Sigmoid colon (tissue), 4 donors: ENCODE results near the gene STAT5A.

Source experiments
- POLR2AphosphoS5 ChIP-seq, 4 donors: sonication (generic); formaldehyde crosslinking; IDR thresholded peaks; one replicate each; pipeline ENCODE4 v1.6.1; 2017; ENCODE audit warnings: antibody characterized with exemption in 4 of 4
- TF ChIP-seq, protein P1 (sequence below), 4 experiments: fragments of 450-650 bp in 3 of 4; fragments of 200-600 bp in 1 of 4; IDR thresholded peaks; one replicate each; pipeline ENCODE4 v1.5.1; 2016 to 2019; ENCODE audit warnings: antibody characterized with exemption in 4 of 4, mild to moderate bottlenecking in 3 of 4, moderate library complexity in 2 of 4

DNA sequence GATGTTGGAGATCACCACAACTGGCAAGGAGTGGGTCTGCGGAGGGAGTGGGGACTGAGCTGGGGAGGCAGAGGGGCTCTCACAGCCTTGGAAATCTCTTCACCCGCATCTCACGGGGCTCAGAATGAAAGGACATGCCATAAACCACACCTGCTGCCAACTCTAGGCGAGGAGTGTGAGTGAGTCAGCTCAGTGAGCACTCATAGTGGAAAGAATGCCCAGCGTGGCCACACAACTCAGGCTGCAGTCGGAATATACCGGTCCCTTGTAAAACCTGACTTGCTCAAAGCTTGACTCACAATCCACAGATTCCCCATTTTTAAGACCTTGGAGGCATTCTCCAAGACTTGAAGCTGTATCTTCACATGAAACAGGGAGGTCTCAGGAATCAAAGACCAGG is 36.7 kb downstream of the STAT5A start:
- TF ChIP-seq, protein P1, sequence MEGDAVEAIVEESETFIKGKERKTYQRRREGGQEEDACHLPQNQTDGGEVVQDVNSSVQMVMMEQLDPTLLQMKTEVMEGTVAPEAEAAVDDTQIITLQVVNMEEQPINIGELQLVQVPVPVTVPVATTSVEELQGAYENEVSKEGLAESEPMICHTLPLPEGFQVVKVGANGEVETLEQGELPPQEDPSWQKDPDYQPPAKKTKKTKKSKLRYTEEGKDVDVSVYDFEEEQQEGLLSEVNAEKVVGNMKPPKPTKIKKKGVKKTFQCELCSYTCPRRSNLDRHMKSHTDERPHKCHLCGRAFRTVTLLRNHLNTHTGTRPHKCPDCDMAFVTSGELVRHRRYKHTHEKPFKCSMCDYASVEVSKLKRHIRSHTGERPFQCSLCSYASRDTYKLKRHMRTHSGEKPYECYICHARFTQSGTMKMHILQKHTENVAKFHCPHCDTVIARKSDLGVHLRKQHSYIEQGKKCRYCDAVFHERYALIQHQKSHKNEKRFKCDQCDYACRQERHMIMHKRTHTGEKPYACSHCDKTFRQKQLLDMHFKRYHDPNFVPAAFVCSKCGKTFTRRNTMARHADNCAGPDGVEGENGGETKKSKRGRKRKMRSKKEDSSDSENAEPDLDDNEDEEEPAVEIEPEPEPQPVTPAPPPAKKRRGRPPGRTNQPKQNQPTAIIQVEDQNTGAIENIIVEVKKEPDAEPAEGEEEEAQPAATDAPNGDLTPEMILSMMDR (IDR thresholded peaks at IDR 0.05): peak in 1 of 4 experiments; percentile 13
- TF ChIP-seq POLR2AphosphoS5 (IDR thresholded peaks at IDR 0.05): peak in 1 of 4 donors; percentile 45
